EL (cell line): ENCODE data around the gene PEX14.

ENCODE experiments used
- DNase-seq: peaks from one replicate; pipeline ENCODE4 v3.0.0-alpha.2; 2016

The PEX14 gene

GRCh38 chr1:10652626-10653025 lies 177.9 kb downstream of the PEX14 start:
- no peak for DNase-seq

DNA sequence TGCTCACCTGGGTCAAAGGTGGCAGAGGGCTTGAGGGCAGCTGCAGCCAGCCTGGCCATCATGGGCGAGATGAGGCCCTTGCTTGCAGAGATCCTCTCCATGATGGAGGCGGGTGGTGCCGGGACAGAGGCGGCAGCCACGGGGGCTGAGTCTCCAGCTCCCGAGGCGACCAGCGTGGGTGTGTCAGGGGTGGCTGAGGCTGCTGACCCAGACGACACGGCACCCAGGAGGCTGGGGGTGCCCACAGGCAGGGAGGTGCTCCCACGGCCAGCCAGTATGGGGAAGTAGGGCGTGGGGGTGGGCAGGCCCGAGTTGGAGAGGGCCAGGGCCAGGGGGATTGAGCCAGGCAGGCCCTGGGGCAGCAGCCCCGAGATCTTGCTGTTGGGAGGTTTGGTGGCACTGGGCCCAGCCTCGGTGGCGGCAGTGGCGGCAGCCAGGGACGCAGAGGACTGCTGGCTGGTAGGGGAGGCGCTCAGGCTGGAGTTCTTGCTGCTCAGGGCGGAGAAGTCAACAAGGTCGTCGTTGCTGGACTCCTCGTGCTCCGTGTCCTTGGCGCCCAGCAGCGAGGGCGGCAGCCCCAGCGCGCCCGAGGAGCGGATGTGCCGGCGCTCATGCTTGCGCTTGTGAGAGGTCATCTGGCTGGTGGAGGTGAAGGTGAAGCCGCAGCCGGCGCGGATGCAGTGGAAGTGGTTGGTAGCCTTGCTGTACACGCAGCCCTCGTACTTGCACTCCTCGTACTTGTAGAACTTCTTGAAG lies 178.8 kb downstream of the PEX14 start:
- DNase-seq = no peak

DNA sequence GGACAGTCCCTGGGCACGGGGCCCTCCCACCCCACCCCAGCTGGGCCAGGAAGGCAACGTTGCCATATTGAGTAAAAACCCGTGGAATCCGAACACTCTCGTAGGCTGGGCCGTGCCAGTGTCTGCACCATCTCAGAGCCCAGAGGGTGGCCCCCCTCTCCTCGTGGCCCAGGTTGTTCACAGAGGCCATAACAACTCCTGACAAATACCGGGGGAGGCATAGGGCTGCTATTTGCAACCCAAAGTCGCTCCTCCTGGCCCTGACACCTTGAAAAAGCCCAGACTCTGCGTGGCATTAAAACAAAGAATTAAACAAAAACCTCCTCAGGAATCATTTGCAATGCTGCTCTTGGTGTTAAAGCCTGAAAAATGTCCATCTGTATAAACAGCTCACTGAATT lies 180.3 kb downstream of the PEX14 start:
- DNase-seq = no peak

DNA sequence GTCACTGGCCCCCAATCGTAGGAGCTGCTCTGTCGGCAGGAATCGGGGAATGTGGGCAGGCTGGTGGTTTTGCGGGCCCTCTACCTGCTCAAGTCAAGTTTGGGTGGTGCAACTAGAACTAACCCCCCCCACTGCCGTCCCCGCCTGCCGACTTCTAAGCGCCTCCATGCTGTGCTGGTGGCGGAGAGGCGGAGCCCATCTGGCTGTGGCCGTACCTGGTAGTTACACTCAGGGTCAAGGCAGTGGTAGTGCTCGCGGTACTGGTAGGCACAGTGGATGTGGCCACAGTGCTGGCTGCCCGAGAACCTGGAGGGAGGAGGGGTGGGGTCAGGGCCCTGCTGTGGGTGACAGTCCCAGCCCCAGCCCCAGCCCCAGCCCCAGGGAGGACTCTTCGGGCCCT lies 181.7 kb downstream of the PEX14 start:
- no peak for DNase-seq

DNA sequence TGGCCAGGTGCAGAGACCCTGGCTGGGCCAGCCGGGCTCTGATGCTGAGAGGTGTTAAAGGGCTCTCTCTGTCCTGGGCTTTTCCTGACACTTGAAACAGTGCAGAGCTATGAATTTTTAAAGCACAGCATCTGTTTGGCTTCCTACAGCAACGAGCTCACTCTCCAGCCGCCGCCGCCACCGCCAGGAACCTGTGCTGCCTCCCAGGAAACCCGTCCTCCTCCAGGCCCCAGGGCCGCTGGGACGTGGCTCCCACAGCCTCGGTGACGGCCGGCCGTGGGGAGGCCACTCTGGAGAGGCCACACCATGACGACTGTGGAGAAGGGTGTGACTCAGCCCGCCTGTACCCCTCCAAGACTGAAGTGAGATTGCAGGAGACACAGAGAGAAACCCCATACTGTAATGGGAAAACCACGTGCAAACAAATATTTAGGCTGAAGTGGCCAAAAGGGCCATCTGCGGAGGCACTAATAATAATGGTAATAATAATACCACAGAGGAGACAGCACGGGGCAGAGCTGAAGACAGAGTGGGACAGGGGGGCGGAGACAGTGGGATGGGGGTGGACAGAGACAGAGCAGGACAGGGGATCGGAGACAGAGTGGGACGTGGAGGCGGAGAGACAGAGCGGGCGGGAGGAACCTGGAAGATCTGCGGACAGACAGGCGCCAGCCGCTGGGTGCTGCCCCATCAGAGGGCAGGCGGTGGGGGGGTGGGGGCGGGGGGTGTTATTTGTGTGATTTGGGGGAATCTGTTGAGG lies 182.5 kb downstream of the PEX14 start:
- no peak for DNase-seq

DNA sequence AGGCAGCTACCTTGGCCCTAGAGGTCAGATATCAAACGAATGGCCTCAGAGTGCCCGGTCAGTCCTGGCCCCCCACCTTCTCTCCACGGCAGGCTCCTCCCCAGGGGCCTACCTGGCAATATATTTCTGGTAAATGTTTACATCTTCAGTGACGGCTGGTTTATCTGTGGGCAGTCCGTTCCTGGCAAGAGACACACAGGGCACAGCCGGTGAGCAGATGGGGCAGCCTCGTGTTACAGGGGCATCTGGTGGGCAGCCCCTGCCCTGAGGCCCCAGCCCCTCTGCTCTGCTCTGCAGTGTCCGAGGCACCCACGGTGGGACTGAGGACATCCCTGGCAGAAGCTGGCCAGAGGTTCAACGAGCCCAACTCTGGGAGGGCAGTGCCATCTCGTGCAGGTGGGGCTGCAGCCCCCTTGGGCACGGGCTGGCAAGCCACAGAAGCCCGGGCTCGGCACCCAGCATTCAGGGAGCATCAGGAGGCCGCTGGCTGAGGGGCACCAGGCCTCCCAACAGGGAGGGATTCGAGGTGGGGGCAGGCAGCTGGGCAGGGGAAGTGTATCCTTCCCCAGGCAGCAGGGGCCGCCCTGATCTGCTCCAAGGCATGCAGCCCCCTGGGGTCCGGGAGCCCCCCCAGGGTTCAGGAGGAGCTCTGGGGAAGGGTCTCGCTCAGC lies 183.8 kb downstream of the PEX14 start:
- no peak for DNase-seq

- no peak for DNase-seq
These were observed 184.5 kb downstream of the PEX14 start for GRCh38 chr1:10659218-10659617.

DNA sequence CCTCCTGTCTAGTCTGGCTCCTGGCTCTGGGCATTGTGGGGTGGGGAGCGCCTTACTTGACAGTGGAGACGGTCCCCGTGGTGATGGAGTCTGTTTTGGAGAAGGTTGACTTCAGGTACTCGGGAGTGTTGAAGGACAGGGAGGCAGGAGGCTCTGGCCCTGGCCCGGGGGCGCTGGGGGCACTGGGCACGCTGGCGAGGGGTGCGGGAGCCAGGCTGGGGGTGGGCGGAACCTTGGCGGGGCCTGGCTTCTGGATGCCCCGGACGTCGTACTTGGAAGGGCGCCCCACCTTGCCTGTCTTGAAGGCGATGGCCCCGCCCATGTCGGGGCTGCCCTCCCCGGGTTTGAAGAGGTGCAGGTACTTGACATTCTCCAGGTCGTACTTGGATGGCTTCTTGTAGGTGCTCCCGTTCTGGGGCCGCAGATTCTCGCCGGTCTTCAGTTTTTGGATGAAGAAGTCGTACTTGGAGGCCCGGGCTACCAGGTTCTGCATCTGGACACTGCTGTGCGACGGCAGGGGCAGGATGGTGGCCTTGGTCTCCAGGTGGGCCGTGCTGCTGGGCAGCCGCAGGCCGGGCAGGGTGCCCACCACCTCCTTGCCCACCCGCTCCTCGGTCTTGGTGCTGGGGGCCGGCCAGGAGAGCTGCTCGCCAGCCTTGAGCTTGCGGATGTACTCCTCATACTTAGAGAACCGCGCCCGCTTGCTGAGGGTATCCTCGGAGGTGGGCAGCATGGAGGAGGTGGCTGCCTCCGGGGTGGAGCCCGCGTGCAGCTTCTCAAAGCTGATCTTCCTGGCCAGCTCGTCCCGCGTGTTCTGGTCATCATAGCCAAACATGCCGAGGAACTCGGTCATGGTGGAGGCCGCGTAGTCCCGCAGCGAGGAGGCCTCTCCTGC lies 185.1 kb downstream of the PEX14 start:
- DNase-seq = no peak

DNA sequence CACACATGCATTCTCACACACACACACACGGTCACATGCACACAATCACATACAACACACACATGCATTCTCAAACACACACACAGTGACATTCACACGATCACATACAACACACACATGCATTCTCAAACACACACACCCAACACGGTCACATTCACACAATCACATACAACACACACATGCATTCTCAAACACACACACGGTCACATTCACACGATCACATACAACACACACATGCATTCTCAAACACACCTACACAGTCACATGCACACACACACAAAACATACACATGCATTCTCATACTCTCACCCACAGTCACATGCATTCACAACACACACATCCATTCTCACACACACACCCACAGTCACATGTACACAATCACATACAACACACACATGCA lies 186.7 kb downstream of the PEX14 start:
- DNase-seq = no peak

DNA sequence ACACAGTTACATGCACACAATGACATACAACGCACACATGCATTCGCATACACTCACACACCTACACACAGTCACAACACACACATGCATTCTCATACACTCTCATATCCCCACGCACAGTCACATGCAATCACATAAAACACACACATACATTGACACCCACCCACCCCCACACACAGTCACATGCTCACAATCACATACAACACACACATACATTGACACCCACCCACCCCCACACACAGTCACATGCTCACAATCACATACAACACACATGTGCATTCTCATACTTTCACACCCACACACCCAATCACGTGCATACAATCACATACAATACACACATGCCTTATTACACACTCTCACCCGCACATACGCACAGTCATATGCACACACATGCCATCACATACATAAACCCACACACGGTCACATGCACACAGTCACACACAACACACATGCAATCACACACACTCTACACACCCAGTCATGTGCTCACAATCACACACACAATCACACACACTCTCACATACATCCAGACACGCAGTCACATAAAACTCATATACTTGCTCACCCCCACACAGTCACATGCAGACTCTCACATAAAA lies 187.4 kb downstream of the PEX14 start:
- no peak for DNase-seq

GRCh38 chr1:10662824-10663677 lies 188.3 kb downstream of the PEX14 start:
- DNase-seq = no peak

DNA sequence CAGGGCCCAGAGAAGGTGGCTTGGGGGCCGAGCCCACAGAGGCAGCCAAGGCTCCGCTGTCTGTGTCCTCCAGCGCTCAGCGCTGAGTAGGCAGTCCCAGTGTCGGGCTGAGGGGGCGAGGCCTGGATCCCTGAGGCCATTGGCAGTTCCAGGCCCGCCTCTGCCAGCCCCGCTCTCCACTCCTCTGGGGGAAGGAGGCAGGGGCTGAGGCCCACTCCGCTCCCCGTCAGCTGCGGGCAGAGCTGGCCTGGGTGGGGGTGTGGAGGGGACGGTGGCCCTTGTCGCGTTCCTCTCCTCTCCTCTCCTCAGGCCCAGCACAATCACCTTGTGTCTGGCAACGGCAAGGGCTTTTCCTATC lies 188.9 kb downstream of the PEX14 start:
- no peak for DNase-seq

DNA sequence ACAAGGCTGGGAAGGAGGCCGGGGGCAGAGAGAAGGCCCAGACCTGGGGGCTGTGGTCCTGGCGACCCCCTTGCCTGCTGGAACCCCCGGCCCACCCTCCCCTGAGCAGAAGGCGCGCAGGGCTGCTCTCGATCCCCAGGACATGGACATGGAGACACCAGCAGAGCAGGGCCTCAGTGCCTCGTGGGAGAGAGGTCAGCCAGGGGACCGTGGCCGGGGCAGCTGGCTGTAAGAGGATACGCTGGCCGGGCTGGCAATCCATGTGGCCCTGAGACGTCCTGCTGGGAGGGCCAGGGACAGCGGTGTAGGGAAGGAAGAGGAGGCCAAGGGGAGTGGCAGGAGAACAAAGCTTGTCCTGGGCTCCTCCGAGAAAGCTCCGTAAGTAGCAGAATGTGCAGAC lies 189.5 kb downstream of the PEX14 start:
- no peak for DNase-seq

DNA sequence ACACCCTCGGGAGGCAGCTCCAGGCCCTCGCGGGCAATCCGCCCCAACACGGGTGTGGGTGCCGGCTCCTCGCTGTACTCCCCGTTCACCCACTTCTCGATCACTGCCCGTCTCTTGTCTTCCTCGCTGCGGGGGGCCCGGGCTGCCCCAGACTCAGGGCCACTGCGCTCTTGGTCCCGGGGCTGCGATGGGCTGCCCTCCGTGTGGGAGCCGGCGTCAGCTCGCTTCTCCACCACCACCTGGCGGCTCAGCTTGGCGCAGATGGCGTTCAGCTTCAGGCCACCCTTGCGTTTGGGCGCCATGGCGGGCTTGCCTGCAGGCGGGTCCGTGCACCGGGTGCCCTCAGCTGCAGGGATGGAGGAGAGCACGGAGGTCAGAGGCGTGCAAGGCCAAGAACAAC lies 190.5 kb downstream of the PEX14 start:
- no peak for DNase-seq

- no peak for DNase-seq
These were observed 191.4 kb downstream of the PEX14 start for GRCh38 chr1:10665930-10666850.

- no peak for DNase-seq
These were observed 193.4 kb downstream of the PEX14 start for GRCh38 chr1:10667861-10668761.

DNA sequence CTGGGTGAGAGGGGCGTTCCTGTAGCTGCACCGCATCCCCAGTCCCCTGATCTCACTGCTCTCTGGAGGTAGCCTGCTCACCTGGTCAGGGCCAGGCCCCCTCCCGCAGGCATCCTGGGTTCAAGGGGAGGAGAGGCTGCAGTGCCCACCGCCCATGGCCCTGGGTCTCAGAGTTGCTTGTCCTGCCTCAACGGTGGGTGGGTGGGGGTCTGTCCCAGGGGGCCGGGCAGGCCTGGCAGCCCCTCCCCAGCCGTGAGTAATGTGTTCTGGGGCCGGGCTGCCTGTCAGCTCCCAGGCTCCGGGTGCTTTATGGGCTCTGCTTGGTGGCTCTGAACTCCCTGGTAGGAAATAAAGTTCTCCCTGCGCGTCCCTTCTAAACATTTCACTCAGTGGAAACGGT lies 194.8 kb downstream of the PEX14 start:
- DNase-seq = no peak

DNA sequence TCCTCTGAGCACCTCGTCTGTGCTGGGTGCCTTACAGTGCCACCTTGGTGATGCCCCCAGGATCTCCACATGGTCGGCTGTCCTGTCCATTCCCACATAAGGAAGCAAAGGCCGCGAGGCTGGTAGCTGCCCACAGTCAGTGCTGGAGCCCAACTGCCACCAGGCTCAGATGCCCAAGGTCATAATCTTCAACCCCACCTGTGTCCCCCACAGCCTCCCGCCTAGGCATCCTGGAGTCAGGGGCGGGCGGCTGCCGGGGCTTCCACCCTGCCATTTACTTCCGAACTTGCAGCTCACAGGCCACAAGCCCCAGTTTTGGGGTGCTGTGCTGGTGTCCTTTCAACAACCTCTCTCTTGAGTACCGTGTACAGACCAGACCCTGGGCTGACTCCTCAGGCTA lies 195.4 kb downstream of the PEX14 start:
- DNase-seq = no peak

GRCh38 chr1:10671090-10671489 lies 196.3 kb downstream of the PEX14 start:
- no peak for DNase-seq
